Kidney (tissue), 14 donors: ENCODE measurements around the gene TSC2. TPM values are rescaled to one million over a fixed set of nuclear protein-coding genes. Genes with fewer than 3 reads are reported as not detected.
A peak's percentile ranks its signal among the peaks of the same experiment; 100 is the strongest.

Experiments
- DNase-seq, 5 donors: peaks; one replicate each; pipeline ENCODE4 v3.0.0-alpha.2; 2013 to 2020
- FAIRE-seq: peaks from 2 replicates; lab custom pipeline; 2012; peaks lifted over from hg19 to GRCh38; lab: Jason Lieb, UNC
- H3K27ac ChIP-seq, 2 donors: one replicate each; pipeline ENCODE4 v1.7.0; 2013; ENCODE audit warnings: low read depth in 2 of 2, low read length in 2 of 2, inconsistent platforms in 1 of 2
- H3K27me3 ChIP-seq: one replicate; pipeline ENCODE4 v1.7.1; 2013; ENCODE audit warnings: low read length, inconsistent platforms; ENCODE audit not compliant: control insufficient read depth, insufficient read depth
- H3K36me3 ChIP-seq, 3 donors: one replicate each; pipeline versions ENCODE4 v1.7.0 to v1.7.1; 2013; ENCODE audit warnings: low read length in 3 of 3, control low read depth in 1 of 3, inconsistent platforms in 1 of 3; ENCODE audit not compliant: insufficient read depth in 3 of 3, control insufficient read depth in 2 of 3
- H3K4me1 ChIP-seq, 3 donors: one replicate each; pipeline versions ENCODE4 v1.7.0 to v1.7.1; 2013; ENCODE audit warnings: low read length in 3 of 3, inconsistent platforms in 1 of 3, low read depth in 1 of 3; ENCODE audit not compliant: control insufficient read depth in 2 of 3, insufficient read depth in 2 of 3
- H3K4me3 ChIP-seq, 3 donors: one replicate each; pipeline versions ENCODE4 v1.7.0 to v1.8.1; 2013; ENCODE audit warnings: low read length in 3 of 3, control low read depth in 1 of 3, inconsistent platforms in 1 of 3
- H3K9ac ChIP-seq, 3 donors: one replicate each; pipeline versions ENCODE4 v1.7.0 to v1.7.1; 2013; ENCODE audit warnings: low read length in 3 of 3, control low read depth in 1 of 3, inconsistent platforms in 1 of 3
- H3K9me3 ChIP-seq, 3 donors: one replicate each; pipeline versions ENCODE4 v1.7.0 to v1.7.1; 2013; ENCODE audit warnings: low read length in 3 of 3, control low read depth in 1 of 3, inconsistent platforms in 1 of 3; ENCODE audit not compliant: control insufficient read depth in 2 of 3, insufficient read depth in 1 of 3
- intact Hi-C: fragments of 100-400 bp; cut with DNase I; formaldehyde crosslinking; loops from one replicate; pipeline ENCODE4 v1.11.1; 2022
- polyA plus RNA-seq: library from polyadenylated mRNA; stranded (reverse); fragments of 350-450 nt; fragmentation: Illumina TruSeq; extraction: RNeasy Lipid Tissue Mini Kit (QIAGEN cat#74804); gene quantifications from one replicate; pipeline ENCODE4 v1.2.3, GENCODE V29; 2014; ENCODE audit warnings: low read depth, low replicate concordance; ENCODE audit not compliant: insufficient read depth
- total RNA-seq: library from RNA; stranded (reverse); fragmentation: NEBNext Ultra II Directional; extraction: Animal tissue kit (Norgen Biotek cat#: 25700); gene quantifications from one replicate; pipeline ENCODE4 v1.2.1, GENCODE V29; 2021
- TF ChIP-seq, protein P1 (sequence below): IDR thresholded peaks from 3 replicates; pipeline ENCODE4 v1.5.1; 2012; ENCODE audit warnings: mild to moderate bottlenecking, moderate library complexity, borderline replicate concordance; ENCODE audit not compliant: insufficient read depth; ENCODE audit errors: extremely low read depth
- donor health status: control.
- donor health status: control.
- donor health status: control.
- donor health status: control.
- donor health status: control.
- donor health status: DM: yes; HTN: yes; CAD: no.
- donor health status: Normal renal cell carcinoma (clear cell type).

Gene TSC2
- total and polyA plus RNA-seq, 2 donors from 2014 or later = 40.0 to 151 TPM

DNA sequence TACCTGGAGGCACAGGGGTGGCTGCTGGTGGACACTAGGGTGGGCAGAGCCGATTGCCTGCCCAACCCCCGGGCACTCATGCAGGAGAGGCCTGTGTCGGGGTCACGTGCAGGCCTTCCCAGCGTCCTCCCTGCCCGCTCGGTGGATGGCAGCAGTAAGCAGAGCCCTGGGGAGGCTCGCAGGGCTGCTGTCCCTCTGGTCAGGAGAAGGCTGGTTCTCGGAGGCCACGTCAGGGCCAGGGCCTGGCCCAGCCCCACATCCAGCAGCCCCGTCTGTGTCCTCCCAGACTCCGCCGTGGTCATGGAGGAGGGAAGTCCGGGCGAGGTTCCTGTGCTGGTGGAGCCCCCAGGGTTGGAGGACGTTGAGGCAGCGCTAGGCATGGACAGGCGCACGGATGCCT, 35.6 kb downstream of the TSC2 start:
- Histone ChIP-seq H3K27ac (no peak overlapping the region), H3K4me3 (no peak overlapping the region), H3K4me1 (peaks cover 0 to 19% (median 0%) of the 10 kb centered on the region in 3 donors), H3K9me3 (no peaks in the 10 kb centered on the region), H3K36me3 (peaks cover 0 to 5% (median 0%) of the 10 kb centered on the region in 3 donors), H3K9ac (no peak overlapping the region), H3K27me3 (no peaks in the 10 kb centered on the region)
- no peak for FAIRE-seq
- intact Hi-C loops = no loop called here
- TF ChIP-seq, protein P1, sequence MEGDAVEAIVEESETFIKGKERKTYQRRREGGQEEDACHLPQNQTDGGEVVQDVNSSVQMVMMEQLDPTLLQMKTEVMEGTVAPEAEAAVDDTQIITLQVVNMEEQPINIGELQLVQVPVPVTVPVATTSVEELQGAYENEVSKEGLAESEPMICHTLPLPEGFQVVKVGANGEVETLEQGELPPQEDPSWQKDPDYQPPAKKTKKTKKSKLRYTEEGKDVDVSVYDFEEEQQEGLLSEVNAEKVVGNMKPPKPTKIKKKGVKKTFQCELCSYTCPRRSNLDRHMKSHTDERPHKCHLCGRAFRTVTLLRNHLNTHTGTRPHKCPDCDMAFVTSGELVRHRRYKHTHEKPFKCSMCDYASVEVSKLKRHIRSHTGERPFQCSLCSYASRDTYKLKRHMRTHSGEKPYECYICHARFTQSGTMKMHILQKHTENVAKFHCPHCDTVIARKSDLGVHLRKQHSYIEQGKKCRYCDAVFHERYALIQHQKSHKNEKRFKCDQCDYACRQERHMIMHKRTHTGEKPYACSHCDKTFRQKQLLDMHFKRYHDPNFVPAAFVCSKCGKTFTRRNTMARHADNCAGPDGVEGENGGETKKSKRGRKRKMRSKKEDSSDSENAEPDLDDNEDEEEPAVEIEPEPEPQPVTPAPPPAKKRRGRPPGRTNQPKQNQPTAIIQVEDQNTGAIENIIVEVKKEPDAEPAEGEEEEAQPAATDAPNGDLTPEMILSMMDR = no peak
- no peak for DNase-seq

DNA sequence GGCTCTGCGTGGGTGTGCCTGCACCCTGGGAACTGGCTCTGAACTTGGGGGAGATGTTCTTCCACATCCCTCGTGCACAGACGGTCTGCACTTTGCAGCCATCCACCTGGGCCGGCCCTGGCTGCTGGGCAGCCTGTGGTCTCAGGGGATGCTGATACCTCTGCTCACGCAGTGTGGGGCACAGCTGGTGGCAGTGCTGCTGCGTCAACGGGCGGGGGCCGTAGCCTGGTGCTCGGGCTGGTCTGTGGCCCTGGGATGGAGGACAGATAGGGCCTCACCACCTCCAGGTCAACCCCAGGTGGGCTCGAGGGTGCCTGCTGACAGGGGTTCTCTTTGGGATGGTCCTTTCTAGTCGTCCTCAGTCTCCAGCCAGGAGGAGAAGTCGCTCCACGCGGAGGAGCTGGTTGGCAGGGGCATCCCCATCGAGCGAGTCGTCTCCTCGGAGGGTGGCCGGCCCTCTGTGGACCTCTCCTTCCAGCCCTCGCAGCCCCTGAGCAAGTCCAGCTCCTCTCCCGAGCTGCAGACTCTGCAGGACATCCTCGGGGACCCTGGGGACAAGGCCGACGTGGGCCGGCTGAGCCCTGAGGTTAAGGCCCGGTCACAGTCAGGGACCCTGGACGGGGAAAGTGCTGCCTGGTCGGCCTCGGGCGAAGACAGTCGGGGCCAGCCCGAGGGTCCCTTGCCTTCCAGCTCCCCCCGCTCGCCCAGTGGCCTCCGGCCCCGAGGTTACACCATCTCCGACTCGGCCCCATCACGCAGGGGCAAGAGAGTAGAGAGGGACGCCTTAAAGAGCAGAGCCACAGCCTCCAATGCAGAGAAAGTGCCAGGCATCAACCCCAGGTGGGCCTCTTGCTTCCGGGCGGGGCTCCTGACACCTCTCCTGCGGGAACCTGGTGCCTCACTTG, 36.3 kb downstream of the TSC2 start:
- H3K9ac ChIP-seq = no peak overlapping the region
- H3K4me3 ChIP-seq = no peak overlapping the region
- DNase-seq (no peak), FAIRE-seq (no peak)
- no peaks in the 10 kb centered on the region for H3K9me3 ChIP-seq
- TF ChIP-seq, protein P1 = no peak
- H3K4me1 ChIP-seq = peaks cover 0 to 26% (median 0%) of the 10 kb centered on the region in 3 donors
- H3K36me3 ChIP-seq = peaks cover 0 to 7% (median 4%) of the 10 kb centered on the region in 3 donors
- no peak overlapping the region for H3K27ac ChIP-seq
- H3K27me3 ChIP-seq = no peaks in the 10 kb centered on the region
- intact Hi-C loops = no loop called here

DNA sequence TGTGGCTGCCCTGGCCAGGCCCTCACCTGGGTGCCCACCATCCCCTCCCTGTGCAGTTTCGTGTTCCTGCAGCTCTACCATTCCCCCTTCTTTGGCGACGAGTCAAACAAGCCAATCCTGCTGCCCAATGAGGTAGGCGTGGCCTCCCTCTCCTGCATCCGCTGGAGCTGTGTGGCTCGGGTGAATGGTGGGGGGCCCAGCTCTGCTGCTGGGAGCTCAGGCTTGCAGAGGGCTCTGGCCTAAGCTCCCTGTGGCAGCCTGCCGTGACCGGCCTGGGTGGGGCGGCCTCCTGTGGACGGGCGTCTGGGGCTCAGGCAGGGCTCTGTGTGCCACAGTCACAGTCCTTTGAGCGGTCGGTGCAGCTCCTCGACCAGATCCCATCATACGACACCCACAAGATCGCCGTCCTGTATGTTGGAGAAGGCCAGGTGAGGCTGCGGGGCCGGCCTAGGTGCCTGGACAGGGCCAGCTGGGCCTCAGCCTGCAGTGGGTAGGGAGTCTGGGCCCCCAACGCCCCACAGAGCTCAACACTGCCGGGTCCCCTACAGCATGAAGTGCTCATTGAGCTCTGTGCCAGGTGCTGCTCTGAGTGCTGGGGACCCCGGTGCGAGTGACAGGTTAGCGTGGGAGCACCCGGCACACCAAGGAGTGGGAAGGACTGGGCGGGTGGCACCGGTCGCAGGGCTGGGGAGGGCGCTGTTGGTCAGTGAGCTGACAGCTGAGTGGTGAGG, 37.3 kb downstream of the TSC2 start:
- Histone ChIP-seq H3K27ac (no peak overlapping the region), H3K4me1 (peaks cover 0 to 34% (median 0%) of the 10 kb centered on the region in 3 donors), H3K4me3 (no peak overlapping the region), H3K27me3 (no peaks in the 10 kb centered on the region), H3K9ac (no peak overlapping the region), H3K36me3 (peaks cover 0 to 7% (median 4%) of the 10 kb centered on the region in 3 donors), H3K9me3 (no peaks in the 10 kb centered on the region)
- intact Hi-C loops = no loop called here
- no peak for FAIRE-seq
- TF ChIP-seq, protein P1 = no peak
- peak in 1 of 5 donors; percentile 40 for DNase-seq
